GM19240 (cell line): ENCODE results near the gene DDN.

ENCODE experiments used
- DNase-seq: peaks from one replicate; pipeline ENCODE4 v3.0.0; 2011; ENCODE audit warnings: low spot score; ENCODE audit not compliant: insufficient read length

DDN gene

DNA sequence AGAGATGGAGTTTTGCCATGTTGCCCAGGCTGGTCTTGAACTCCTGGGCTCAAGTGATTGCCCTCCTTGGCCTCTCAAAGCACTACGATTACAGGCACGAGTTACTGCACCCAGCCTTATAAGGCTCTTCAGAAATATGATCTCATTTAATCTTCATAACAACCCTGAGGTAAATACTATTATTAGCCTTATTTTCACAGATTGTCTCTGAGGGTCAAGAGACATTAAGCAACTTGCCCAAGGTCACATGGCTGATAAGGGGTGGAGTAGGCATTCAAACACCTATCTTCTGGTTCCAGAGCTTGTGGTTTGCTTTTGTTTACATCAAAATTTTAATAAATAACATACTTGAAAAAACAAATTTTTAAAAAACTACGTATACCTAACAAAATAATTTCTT, 14.3 kb upstream of the DDN start:
- no peak for DNase-seq

DNA sequence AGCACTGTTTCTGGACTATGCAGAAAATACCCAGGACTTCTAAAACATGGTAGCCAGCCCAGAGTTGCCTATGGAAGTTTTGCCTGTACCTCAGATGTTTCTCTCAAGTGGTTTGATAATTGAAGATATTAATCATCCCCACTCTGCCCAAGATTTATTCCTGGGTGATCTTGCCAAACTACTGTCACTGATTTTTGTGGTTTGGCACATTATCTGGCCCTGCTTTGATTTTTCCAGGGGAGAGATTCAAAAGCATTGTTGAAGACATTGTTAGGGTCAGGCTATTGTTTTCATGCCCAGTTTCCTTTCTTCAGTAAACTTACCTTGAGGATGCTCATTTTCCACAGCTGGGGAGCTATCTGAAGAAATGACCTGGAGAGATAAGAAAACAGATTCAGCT, 13.6 kb upstream of the DDN start:
- DNase-seq: no peak

DNA sequence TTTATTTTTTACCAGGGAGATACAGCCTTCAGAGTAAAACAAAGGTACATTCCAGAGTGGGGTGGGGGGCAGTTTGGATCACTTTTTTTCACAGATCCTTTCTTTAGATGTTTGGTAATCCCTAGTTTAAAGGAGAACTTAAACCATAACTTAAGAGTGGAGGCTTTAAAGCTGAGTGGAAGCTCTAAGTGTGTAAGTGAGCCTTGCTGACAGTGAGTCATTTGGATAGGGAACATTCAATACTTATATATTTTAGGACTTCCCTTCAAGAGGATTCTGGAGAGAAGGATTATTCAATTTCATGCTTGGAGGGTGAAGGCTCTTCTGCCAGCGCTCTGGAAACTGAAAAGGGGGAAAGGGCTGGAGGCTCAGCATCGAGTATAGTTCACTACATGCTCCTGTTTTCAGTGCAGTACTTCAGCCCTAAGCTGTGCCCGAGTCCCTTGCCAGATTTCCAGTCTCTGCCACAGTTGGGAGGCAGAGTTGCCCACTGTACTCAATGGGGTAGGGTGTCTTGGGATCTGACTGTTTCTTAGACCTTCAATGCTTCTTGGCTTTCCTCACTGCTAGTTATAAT, 11.0 kb upstream of the DDN start:
- DNase-seq: no peak

DNA sequence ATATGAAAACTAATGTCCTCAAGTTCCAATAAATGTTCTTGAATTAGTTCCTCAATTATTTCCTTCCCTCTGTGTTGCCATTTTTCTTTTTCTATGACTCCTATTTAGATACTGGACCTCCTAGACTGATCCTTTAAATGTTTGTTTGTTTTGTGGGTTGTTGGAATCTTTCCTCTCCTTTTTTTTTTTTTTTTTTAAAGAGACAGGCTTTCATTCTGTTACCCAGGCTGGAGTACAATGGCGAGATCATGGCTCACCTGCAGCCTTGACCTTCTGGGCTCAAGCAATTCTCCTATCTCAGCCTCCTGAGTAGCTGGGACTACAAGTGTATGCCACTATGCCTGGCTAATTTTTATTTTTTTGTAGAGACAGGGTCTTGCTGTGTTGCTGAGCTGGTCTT, 9.8 kb upstream of the DDN start:
- no peak for DNase-seq

DNA sequence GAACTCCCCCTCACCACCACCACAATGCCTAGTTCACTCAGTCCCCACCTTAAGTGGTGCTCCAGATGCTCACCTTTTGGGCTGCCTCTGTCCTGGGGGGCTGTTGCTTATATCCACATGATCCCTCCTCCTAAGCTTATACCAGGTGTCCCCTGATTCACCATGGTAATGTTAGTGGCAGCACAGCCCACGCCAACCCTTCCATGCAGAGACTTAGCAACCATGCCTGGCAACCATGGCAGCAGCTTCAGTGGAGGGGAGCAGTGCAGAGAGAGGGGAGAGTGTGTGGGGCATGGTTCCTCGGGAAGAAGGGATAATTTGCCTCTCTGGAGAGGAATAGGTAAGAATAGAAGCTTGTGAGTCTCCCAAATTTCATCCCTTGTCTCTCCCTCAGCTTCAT, 1.2 kb upstream of the DDN start:
- no peak for DNase-seq

DNA sequence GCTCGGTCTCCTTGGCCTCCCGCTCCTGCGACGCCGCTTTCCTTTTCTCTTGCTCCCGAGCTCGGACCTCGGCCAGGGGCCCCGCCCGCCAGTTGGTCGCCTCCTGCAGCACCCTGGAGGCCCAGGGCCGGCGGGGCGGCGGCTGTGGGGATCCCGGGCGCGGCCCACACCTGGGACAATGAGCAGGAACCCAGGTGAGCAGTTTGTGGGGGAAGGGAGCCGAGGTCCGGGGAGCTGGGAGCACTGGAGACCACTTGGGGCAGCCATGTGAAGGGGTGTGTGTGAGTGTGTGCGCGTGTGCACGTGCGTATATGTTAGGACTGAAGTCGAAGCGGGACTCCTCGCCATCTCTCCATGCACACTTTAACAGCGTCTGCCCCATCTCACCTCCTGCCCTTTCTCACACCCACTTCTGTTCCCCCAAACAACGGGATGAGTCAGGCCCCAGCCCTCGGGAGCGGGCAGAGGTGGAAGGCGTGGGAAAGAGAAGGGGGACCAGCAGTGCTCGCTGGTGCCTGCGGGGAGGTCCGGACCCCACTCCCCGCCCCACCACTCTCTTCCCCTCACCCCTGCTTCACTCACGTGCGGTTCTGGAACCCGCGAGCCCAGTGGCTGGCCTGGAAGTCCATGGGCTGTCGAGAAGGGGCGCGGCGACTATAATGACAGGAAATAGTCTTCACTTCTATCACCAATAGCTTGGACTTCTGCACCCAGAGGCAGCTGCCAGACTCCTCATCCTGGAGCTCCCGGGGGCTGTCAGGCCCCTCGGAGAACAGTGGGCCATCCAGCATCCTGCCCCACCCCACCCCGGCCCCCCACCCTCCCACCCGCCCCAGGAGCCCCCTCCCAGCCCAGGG, 450 bp downstream of the DDN start:
- DNase-seq: no peak

DNA sequence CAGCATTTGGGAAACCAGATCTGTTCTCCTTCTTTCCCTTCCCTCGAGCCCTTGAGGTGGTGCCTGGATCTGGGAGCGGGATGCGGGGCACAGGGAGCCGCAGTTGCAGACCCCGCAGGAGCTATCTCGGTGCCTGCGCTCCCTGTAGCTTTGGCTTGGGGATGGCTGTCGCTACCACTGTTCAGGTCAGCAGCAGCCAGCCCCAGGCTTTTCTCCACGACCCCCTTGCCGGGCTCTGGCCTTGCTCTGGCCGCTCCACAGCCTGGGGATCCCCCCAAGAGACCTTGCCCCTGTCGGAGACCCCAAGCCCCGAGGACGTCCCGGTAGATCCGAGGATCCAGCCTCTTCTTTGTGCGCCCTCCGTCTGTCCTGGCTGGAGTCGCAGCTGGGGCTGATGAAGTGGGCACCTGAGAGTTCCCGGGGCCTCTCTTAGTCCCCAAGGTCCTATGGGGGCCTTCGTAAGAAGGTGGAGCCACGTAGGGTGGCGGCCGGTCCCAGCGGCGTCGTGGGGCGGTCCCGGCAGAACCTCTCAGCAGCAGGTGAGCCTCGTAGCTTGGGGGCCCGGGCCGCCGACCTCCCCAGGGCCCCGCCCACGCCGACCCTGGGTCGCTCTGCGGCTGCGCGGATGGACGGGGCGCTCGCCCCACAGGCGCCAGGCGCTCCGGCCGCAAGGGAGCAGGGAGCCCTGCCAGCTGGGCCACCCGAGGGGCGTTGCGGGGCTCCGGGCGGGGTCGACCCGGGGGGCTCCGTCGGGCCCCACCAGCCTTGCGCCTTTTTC, 1.3 kb downstream of the DDN start:
- no peak for DNase-seq

DNA sequence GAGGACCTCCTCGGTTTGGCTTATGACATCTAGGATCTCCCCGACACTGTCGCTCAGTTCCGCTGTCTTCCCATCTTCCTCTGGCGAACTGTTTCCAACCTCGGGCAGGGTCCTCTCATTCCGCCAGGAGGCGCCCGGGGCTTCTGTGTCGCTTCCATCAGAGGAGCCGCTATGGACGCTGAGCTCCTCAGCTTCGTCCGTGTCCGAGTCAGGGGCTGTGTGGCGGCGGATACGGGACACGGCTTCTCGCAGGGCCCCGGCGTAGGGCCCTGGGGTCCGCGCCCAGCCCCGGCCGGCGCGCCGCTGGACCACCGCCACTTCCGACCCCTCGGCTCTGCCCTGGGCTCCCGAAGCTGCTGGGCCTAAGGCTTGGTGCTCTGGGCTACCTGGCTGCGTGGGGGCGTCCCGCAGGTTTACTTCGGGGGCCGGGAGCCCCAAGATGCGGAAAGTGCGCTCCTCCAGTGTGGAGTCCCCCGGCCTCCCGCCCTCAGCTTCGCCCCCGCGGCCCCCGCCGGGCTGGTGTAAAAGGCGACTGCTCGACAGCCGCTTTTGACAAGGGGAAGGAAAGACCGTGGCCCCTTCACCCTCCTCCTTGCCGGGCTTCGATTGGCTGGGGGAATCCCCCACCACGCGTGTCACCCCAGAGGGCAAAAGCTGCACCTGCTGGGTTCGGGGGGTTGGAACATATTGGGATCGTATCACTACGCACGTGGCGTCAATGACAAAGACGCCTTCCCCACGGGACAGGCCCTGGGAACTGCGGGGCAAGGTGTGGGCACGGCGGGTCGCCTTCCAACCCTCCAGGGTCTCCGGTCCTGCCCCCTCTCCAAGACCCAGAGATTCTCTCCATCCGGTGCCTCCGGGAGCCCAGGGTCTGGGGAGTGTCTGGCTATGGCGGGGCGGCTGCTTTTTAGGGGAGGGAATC, 2.1 kb downstream of the DDN start:
- no peak for DNase-seq

DNA sequence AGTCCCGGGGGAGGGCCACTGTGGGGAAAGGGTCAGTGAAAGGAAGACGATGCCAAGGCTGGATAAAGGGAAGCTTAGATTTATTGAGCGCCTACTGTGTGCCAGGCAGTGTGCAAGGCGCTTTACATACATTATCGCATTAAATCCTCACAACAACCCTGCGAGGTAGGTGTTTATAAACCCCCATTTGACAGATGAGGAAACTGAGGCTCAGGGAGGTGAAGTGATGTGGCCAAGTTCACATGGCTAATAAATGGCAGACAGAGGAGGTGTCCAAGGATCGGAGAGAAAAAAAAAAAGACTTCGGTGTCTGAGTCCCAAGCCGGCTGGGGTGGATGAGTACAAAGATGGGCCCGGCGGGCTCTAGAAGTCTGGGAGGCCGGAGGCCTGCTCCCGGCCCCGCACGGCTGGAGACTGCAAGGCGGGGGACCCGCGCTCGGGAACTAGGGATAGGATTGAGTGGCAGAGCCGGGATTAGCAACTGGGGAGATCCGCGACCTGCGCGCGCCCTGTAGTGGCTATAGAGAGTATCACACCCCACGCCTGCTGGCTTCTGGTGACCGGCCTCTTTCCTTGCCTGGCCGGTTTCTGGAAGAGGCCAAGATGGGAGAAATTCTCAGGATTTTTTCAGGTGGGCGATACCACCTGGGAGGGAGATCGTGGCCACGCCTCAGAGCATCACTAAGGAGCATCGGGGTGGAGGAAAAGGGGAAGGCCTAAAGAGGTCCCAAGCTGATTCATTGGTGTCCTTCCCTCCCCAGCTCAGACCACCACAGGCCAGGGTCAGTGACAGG, 3.9 kb downstream of the DDN start:
- no peak for DNase-seq

DNA sequence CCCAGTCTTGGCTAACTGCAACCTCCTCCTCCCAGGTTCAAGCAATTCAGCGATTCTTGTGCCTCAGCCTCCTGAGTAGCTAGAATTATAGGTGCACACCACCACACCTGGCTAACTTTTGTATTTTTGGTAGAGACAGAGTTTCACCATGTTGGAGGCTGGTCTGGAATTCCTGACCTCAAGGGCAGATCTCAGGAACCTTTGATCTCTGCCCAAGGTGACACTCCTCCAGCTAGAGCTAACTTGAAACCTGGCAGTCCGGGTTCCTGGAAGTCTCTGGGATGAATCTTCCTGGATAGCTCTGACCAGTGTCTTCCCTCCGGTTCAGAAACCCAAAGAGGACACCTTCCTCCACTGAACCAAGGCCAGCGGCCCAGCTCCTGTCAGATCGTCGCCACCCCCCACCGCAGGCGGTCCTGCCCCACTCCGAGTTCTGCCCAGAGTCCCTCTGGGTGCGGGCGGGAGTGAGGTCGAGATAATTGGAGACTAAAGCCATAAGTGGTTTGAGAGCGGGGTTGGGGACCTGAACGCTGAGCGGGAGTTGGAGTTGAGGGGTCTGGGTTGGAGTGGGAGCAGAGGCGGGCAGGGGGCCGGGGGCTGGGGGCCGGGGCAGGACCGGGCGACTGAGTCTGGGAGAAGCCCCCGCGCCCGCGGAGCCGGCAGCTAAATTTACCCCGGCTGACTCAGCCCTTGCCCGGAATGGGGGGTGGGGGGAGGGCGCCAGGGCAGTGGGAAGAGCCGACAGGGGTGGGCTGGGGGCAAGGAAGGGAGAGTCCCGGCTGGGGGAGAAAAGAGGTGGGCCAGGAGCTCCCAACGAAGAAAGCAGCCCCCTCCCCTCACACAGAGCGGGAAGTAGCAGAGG, 4.7 kb downstream of the DDN start:
- DNase-seq: no peak

DNA sequence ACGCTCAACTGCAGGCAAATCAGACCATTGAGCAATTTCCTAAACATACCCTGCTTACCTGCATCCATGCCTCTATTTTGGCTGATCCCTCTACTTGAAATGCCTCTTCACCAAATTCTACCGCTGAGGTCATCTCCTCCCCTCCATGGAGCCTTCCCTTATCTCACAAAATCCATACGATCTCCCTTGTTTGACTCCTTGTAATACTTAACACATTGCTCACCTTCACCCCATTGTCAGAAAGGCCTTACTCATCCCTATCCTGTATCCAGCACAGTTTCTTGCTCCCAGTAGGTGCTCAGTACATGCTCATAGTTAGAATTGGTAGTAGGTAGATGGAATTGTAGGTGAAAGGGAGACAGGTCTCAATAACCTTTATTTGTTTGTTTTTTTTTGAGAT, 5.4 kb downstream of the DDN start:
- DNase-seq: no peak

DNA sequence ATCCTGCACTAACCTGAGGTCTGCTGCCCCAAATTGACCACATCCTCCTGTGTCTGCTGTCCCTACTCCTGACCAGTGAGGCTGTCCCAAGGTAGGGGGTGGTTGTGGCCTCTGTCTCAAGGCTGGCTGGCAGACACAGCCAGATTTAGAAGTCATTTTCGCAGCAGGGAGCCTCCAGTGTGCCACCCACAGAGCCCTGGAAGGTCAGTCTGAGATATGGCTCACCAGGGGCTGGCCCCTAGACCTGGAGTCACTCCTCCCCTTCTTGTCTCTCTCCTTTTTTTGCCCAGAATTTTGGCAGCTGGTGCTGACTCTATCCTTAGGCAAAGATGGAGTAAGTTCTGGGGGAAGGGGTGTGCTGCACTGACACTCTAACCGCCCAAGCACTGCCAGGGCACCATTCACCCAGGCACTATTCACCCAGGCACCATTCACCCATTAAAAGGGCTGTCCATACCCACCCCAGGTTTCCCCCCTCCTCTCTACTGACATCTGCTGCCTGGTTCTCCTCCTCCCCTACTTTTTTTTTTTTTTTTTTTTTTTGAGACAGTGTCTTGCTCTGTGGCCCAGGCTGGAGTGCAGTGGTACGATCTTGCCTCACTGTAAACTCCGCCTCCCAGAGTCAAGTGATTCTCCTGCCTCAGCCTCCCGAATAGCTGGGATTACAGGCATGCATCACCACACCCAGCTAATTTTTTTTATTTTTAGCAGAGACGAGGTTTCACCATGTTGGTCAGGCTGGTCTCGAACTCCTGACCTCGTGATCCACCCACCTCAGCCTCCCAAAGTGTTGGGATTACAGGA, 7.7 kb downstream of the DDN start:
- DNase-seq: no peak

DNA sequence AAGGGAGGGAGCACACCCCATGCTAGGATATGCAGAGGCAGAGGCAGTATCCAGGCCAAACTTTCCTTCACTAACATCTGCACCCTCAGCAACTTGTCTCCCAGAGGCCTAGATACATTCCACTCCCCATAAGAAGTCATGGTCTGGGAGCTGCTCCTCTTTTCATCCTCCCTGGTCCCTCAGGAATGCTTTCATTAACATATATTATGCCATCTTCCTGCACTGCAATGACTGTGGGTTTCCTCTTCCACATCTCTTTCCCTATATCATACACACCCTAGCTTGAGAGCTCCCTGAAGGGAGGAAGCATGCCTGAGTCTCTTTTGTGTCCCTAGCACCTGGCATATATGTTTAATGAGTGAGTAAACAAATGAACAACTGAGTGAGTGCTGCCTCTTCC, 8.6 kb downstream of the DDN start:
- no peak for DNase-seq

DNA sequence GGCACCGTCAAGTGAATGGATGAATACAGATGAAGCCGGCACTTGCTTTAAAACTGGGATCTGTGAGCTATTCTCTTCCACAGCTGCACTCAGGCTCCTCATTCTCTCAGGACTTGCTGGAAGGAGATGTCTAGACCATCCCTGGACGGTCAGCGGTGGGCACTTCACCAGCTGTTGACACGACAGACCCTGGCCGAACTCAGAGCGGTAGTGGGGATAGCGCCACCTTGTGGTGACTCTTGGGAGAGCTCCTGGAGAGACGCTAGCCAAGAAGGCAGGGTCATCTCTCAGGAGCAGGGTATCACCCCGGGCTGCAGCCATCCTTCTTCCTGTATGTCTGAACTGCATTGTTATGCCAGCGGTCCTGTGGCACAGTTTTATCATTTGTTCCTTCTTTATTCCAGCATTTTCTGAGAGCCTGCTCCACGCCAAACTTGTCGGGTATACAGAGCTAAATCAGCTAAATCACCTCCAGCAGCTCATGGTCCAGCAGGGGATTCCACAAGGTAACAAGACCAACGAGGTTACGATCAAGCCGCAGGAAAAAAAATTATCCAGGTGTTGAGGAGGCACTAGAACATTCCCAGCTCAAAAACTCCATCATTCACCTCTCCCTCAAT, 11.0 kb downstream of the DDN start:
- DNase-seq: no peak

DNA sequence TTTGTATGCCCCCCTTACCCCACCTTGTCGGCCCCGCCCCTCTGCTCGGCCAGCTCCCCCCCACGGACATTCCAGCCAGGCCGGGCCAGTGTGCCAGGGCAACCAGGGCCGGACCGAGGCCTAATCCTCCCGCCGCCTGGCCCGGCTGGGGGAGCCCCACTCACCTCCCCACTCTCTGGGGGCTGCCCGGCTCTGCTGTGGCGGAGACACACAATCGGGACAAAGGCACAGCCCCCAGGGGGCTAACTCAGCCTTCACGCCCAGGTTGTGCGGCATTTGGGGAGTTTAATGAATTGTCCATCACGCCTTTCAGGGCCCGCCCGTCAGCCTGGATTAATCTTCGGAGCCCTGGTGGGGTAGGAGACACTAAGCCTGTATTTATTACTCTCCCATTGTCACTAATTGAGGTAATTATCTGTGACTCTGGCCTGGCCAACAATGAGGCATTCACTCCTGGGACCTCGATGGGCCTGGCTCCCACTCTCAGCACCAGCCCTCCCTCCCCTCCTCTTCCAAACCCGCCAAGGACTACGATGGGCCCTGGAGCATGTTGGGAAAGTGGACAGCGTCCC, 12.4 kb downstream of the DDN start:
- DNase-seq: no peak

DNA sequence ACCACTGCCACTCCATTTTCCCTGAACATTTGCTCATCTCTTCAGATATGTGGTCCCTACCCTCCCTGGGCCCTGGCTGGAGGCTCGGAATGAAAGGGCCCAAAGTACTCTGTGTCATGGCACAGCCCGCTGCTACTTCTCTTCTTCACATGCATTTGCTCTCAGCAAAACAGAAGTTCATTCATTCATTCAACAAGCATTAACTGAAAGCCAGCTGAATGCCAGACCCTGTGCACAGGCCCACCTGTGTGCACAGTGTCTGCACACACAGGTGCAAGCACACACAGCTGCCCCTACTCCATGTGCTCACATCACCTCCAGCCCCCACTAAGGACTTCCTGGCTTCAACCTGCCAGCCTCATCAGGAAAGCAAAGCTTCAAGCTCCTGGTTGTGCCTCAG, 13.3 kb downstream of the DDN start:
- DNase-seq: no peak

DNA sequence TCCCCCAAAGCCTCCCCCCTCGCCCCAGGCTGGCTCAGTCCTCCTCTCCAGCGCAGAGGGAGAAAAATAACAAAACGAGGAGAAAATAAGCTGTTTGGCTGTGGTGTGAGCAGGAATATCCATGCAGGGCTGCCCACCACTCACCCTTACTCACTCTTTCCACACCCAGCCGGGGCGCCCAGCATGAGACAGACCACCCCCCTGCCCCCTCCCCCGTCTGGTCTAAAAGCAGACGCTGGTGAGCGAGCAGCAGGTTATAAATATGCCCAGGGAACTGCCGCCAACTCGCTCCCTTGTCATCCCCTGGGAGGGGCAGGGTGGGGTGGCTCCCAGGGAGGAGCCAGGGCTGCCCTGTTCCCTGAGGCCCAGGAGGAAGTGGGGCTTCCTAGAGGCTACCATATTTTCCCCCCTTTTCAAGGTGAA, 13.7 kb downstream of the DDN start:
- no peak for DNase-seq
